Astrocyte of the cerebellum (primary cell): ENCODE results near the gene DOK7.

Experiments used
- DNase-seq: peaks from one replicate; pipeline ENCODE4 v3.0.0-alpha.2; 2011; ENCODE audit warnings: low read depth
- H3K4me3 ChIP-seq: 2 replicates; pipeline ENCODE4 v1.5.1; 2011; ENCODE audit warnings: mild to moderate bottlenecking, low read depth, low read length, moderate library complexity
- in situ Hi-C: cut with HindIII; loops from 2 replicates; pipeline ENCODE4 v1.10.0; 2017; ENCODE audit warnings: low sequenced_read_pairs
- TF ChIP-seq, protein P1 (sequence below): IDR thresholded peaks from 2 replicates; pipeline ENCODE4 v1.5.1; 2012; ENCODE audit warnings: low read length, low read depth, moderate library complexity, mild to moderate bottlenecking; ENCODE audit errors: missing control alignments

Gene DOK7

GRCh38 chr4:3436798-3437581, 26.1 kb upstream of the DOK7 start:
- TF ChIP-seq, protein P1, sequence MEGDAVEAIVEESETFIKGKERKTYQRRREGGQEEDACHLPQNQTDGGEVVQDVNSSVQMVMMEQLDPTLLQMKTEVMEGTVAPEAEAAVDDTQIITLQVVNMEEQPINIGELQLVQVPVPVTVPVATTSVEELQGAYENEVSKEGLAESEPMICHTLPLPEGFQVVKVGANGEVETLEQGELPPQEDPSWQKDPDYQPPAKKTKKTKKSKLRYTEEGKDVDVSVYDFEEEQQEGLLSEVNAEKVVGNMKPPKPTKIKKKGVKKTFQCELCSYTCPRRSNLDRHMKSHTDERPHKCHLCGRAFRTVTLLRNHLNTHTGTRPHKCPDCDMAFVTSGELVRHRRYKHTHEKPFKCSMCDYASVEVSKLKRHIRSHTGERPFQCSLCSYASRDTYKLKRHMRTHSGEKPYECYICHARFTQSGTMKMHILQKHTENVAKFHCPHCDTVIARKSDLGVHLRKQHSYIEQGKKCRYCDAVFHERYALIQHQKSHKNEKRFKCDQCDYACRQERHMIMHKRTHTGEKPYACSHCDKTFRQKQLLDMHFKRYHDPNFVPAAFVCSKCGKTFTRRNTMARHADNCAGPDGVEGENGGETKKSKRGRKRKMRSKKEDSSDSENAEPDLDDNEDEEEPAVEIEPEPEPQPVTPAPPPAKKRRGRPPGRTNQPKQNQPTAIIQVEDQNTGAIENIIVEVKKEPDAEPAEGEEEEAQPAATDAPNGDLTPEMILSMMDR, result no peak
- DNase-seq, result no peak
- in situ Hi-C loops, result no loop called here
- H3K4me3 ChIP-seq, result no peak overlapping the region

GRCh38 chr4:3437582-3437936, 25.5 kb upstream of the DOK7 start:
- in situ Hi-C loops, result no loop called here
- no peak overlapping the region for H3K4me3 ChIP-seq
- TF ChIP-seq, protein P1, result no peak
- no peak for DNase-seq

DNA sequence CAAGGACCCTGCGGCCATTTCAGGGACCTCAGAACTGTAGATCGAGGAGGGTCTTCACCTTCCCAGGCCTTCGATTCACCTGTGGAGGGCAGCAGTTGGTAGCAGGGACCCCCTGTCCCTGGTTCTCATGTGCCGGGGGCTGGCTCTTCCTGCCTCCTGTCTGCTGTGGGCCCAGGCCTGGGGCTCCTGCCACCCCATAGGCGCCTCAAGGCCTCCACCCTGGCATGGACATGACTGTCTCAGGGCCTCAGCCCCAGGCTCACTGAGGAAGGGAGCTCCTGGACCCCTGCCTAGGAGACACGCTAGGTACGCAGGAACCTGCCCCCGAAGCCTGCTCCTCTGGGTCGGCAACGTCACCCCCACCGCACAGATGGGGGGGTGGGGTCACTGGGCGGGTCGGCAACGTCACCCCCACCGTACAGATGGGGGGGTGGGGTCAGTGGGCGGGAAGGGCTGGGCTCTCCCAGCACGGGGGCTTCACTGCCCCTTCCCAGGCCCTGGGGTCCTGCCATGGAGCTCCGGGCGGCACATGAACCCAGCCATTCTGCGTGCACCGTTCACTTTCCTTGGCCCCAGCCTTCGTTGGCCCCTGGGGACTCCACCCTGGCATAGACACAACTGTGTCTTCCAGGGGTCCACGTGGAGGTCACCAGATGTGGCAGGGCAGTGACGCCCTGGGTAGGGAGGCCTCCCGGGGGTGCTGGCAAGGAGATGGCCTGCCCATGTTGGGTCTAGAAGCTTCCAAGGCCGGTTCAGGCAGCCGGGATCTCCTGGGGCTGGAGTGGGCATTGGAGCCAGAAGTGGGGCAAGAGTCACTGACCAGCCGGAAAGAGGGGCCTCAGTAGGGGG, 24.9 kb upstream of the DOK7 start:
- no peak overlapping the region for H3K4me3 ChIP-seq
- no peak for DNase-seq
- in situ Hi-C loops, result no loop called here
- TF ChIP-seq, protein P1, result no peak

GRCh38 chr4:3438847-3439180, 24.3 kb upstream of the DOK7 start:
- DNase-seq, result no peak
- TF ChIP-seq, protein P1, result no peak
- no peak overlapping the region for H3K4me3 ChIP-seq
- in situ Hi-C loops, result no loop called here

DNA sequence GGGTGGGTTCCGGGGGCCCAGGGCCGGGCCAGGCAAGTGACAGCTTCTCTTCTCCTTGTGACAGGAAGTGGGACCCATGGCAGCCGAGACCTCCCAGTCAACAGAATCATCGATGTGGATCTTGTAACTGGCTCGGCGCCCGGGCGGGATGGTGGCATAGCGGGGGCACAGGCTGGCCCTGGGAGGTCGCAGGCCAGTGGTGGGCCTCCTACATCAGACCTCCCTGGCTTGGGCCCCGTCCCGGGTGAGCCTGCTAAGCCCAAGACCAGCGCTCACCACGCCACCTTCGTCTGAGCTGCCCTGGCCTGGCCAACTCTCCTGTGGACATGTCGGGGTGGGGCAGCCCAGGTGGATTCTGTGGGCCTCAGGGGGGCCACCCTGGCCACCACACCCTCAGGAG, 23.7 kb upstream of the DOK7 start:
- TF ChIP-seq, protein P1, result no peak
- H3K4me3 ChIP-seq, result no peak overlapping the region
- in situ Hi-C loops, result no loop called here
- no peak for DNase-seq

GRCh38 chr4:3440011-3440410, 23.1 kb upstream of the DOK7 start:
- in situ Hi-C loops, result loop anchor here (5.0 kb wide), 1 partner anchor 78 kb away; no protein-coding TSS in a partner anchor
- H3K4me3 ChIP-seq, result no peak overlapping the region
- no peak for DNase-seq
- TF ChIP-seq, protein P1, result no peak
